ENCODE results near the gene KCNJ9. TPM values are rescaled to one million over a fixed set of nuclear protein-coding genes. Genes with fewer than 3 reads are reported as not detected.

Gene KCNJ9
- total and polyA plus RNA-seq, 2 of the 13 experiments (the other 11 are each of a cell fraction or from before 2014, with no cell fraction given): not detected

GRCh38 chr1:160050619-160051018, 30.7 kb upstream of the KCNJ9 start:
- in situ Hi-C loops (cut with HindIII; ENCODE audit: extremely low pct_ligation_motif_present, low pct_unique_long_range_greater_than_20kb): no loop called here
- ChIA-PET CTCF (ENCODE audit: low intra/inter-chr PET ratio, low total read pairs) (no interaction called here), POLR2A (no interaction called here)
- Histone ChIP-seq H3K4me3 (replicated peaks in 1 of 3; ENCODE audit: insufficient read depth in 1 of 3, low read depth in 2 of 3, low read length in 3 of 3) (no peak overlapping the region), H3K27me3 (ENCODE audit: control insufficient read depth in 1 of 2, insufficient read depth in 2 of 2, low read length in 2 of 2) (no peaks in the 10 kb centered on the region), H3K9ac (ENCODE audit: insufficient read depth, low read depth, low read length) (no peak overlapping the region), H3K27ac (ENCODE audit: extremely low read length, insufficient read depth, low read length) (no peak overlapping the region), H3K4me2 (ENCODE audit: low read depth, low read length) (no peak overlapping the region), H3K9me3 (ENCODE audit: low read length) (no peaks in the 10 kb centered on the region), H3K4me1 (ENCODE audit: insufficient read depth, low read length) (peaks cover 97% of the 10 kb centered on the region), H4K20me1 (ENCODE audit: insufficient read depth, low read length) (no peaks in the 10 kb centered on the region), H2AFZ (ENCODE audit: low read length) (no peak overlapping the region), H3K36me3 (replicated peaks in 1 of 2; ENCODE audit: control insufficient read depth in 1 of 2, insufficient read depth in 2 of 2, low read length in 2 of 2) (no peaks in the 10 kb centered on the region), H3K79me2 (ENCODE audit: insufficient read depth, low read length) (no peaks in the 10 kb centered on the region)
- intact Hi-C loops (cut with micrococcal nuclease; ENCODE audit: unreplicated experiment): no loop called here
- WGBS (ENCODE audit: low lambda C conversion rate): 93% methylated on average over 1 of the region's 1 CpG
- FAIRE-seq (no peak), DNase-seq (ENCODE audit: low spot score) (no peak), ATAC-seq (no peak)
- TF ChIP-seq DRAP1 (CRISPR knock-in tag; IDR thresholded peaks at IDR 0.05) (no peak), NCOA1 (CRISPR knock-in tag; IDR thresholded peaks at IDR 0.05) (no peak), IKZF4 (CRISPR knock-in tag; IDR thresholded peaks at IDR 0.05; ENCODE audit: borderline replicate concordance, low read depth, not compliant biosample characterization) (no peak), ZNF136 (CRISPR knock-in tag; IDR thresholded peaks at IDR 0.05; ENCODE audit: low read depth) (no peak), XRCC5 (optimal IDR thresholded peaks at IDR 0.05; ENCODE audit: low read length) (no peak), RBM39 (IDR thresholded peaks at IDR 0.05; ENCODE audit: low read depth, low read length, poor library complexity, severe bottlenecking) (no peak), STAG1 (CRISPR knock-in tag; IDR thresholded peaks at IDR 0.05) (no peak), ZNF3 (CRISPR knock-in tag; IDR thresholded peaks at IDR 0.05) (no peak), NR2C2 (CRISPR knock-in tag; IDR thresholded peaks at IDR 0.05; ENCODE audit: borderline replicate concordance) (no peak), TCF7 (IDR thresholded peaks at IDR 0.05; ENCODE audit: low read depth) (no peak), FOSL1 (CRISPR knock-in tag; IDR thresholded peaks at IDR 0.05; ENCODE audit: borderline replicate concordance) (no peak)
- BruUV-seq (replicated peaks): no TSS peak
